Measurements from ENCODE around the gene PPIL4. TPM values are rescaled to one million over a fixed set of nuclear protein-coding genes. Genes with fewer than 3 reads are reported as not detected.

Gene PPIL4
- polyA plus RNA-seq, 2 donors, result 10.1 to 11.3 TPM

- H3K4me1 ChIP-seq (ENCODE audit: control insufficient read depth in 2 of 2, insufficient read depth in 2 of 2, low read length in 1 of 2), result peaks cover 2% of the 10 kb centered on the region in 2 donors
- peak within 1 kb of the TSS; percentile 71 to 94 for H3K4me3 ChIP-seq (ENCODE audit: low read depth in 1 of 2, low read length in 2 of 2)
- H3K27ac ChIP-seq (ENCODE audit: low read depth in 2 of 2, low read length in 1 of 2), result peak within 1 kb of the TSS; percentile 88
- no peaks in the 10 kb centered on the region for H3K36me3 ChIP-seq (ENCODE audit: control insufficient read depth in 2 of 2, insufficient read depth in 2 of 2, low read length in 1 of 2)
- H3K27me3 ChIP-seq (ENCODE audit: control insufficient read depth in 1 of 2, insufficient read depth in 2 of 2, low read length in 2 of 2), result no peaks in the 10 kb centered on the region
- H3K9me3 ChIP-seq (ENCODE audit: control insufficient read depth in 2 of 2, insufficient read depth in 1 of 2, low read depth in 1 of 2, low read length in 1 of 2), result no peaks in the 10 kb centered on the region
- 0 to 1% methylated on average over 41 to 59 of the region's 59 CpGs for WGBS, 2 donors
Measured at GRCh38 chr6:149565527-149566409, 19.9 kb upstream of the PPIL4 start, which contains the start of gene GINM1. Gene GINM1, plus strand, starts transcription at chr6:149566375. Its CDS starts 40 bp downstream, at chr6:149566415.

DNA sequence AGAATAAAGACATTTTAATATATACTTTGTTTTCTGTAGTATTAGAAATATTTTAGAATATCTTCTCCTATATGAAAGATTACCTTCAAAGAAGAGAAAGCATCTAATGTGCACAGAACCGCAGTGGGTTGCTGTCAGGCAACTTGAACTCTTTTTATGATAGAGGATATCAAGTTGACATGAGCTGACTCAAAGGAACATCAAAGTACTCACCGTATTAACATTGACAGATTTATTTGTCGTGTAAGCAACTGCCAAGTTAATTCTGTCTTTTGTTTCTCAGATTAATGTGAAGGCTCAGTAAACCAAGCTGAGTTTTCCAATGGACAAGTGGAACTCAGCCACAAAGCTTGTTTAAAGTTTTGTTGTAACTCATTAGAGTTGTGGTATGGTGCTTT lies 18.1 kb upstream of the PPIL4 start:
- Histone ChIP-seq H3K4me3 (ENCODE audit: low read depth in 1 of 2, low read length in 2 of 2) (no peak overlapping the region), H3K36me3 (ENCODE audit: control insufficient read depth in 2 of 2, insufficient read depth in 2 of 2, low read length in 1 of 2) (no peaks in the 10 kb centered on the region), H3K4me1 (ENCODE audit: control insufficient read depth in 2 of 2, insufficient read depth in 2 of 2, low read length in 1 of 2) (peaks cover 2% of the 10 kb centered on the region in 2 donors), H3K27ac (ENCODE audit: low read depth in 2 of 2, low read length in 1 of 2) (no peak overlapping the region), H3K9me3 (ENCODE audit: control insufficient read depth in 2 of 2, insufficient read depth in 1 of 2, low read depth in 1 of 2, low read length in 1 of 2) (no peaks in the 10 kb centered on the region), H3K27me3 (ENCODE audit: control insufficient read depth in 1 of 2, insufficient read depth in 2 of 2, low read length in 2 of 2) (no peaks in the 10 kb centered on the region)
- WGBS, 2 donors, result 39 to 42% methylated on average over 3 of the region's 3 CpGs

DNA sequence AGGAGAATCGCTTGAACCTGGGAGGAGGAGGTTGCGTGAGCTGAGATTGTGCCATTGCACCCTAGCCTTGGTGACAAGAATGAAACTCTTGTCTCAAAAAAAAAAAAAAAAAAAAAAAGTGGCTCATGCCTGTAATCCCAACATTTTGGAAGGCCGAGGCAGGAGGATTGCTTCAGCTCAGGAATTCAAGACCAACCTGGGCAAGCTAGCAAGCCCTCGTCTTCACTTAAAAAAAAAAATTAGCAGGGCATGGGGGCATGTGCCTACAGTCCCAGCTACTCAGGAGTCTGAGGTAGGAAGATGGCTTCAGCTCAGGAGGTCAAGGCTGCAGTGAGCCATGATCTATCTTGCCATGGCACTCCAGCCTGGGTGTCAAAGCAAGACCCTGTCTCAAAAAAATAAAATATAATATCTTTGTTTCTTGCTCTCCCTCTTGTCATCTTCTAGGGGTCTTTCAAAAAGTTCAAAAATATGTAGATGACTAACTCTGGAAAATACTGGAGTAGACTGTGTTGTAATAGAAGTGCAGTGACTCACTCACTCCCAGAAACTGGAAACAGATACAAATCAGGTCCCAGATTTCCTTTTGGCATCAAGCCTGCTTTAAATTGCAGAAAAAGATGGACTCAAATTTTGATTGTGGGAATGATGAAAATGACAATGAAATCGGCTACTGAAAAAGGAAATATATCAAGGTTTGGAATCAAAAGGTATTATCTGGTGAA lies 17.5 kb upstream of the PPIL4 start:
- Histone ChIP-seq H3K27me3 (ENCODE audit: control insufficient read depth in 1 of 2, insufficient read depth in 2 of 2, low read length in 2 of 2) (no peaks in the 10 kb centered on the region), H3K4me3 (ENCODE audit: low read depth in 1 of 2, low read length in 2 of 2) (no peak overlapping the region), H3K27ac (ENCODE audit: low read depth in 2 of 2, low read length in 1 of 2) (no peak overlapping the region), H3K9me3 (ENCODE audit: control insufficient read depth in 2 of 2, insufficient read depth in 1 of 2, low read depth in 1 of 2, low read length in 1 of 2) (no peaks in the 10 kb centered on the region), H3K4me1 (ENCODE audit: control insufficient read depth in 2 of 2, insufficient read depth in 2 of 2, low read length in 1 of 2) (peaks cover 2% of the 10 kb centered on the region in 2 donors), H3K36me3 (ENCODE audit: control insufficient read depth in 2 of 2, insufficient read depth in 2 of 2, low read length in 1 of 2) (no peaks in the 10 kb centered on the region)
- 81 to 86% methylated on average over 5 of the region's 5 CpGs for WGBS, 2 donors

- WGBS, 2 donors, result 62 to 70% methylated on average over 3 of the region's 3 CpGs
- Histone ChIP-seq H3K27ac (ENCODE audit: low read depth in 2 of 2, low read length in 1 of 2) (no peak overlapping the region), H3K9me3 (ENCODE audit: control insufficient read depth in 2 of 2, insufficient read depth in 1 of 2, low read depth in 1 of 2, low read length in 1 of 2) (no peaks in the 10 kb centered on the region), H3K36me3 (ENCODE audit: control insufficient read depth in 2 of 2, insufficient read depth in 2 of 2, low read length in 1 of 2) (no peaks in the 10 kb centered on the region), H3K27me3 (ENCODE audit: control insufficient read depth in 1 of 2, insufficient read depth in 2 of 2, low read length in 2 of 2) (no peaks in the 10 kb centered on the region), H3K4me1 (ENCODE audit: control insufficient read depth in 2 of 2, insufficient read depth in 2 of 2, low read length in 1 of 2) (no peaks in the 10 kb centered on the region), H3K4me3 (ENCODE audit: low read depth in 1 of 2, low read length in 2 of 2) (no peak overlapping the region)
Measured at GRCh38 chr6:149560736-149561135, 14.9 kb upstream of the PPIL4 start.

- Histone ChIP-seq H3K9me3 (ENCODE audit: control insufficient read depth in 2 of 2, insufficient read depth in 1 of 2, low read depth in 1 of 2, low read length in 1 of 2) (no peaks in the 10 kb centered on the region), H3K27ac (ENCODE audit: low read depth in 2 of 2, low read length in 1 of 2) (no peak overlapping the region), H3K27me3 (ENCODE audit: control insufficient read depth in 1 of 2, insufficient read depth in 2 of 2, low read length in 2 of 2) (no peaks in the 10 kb centered on the region), H3K36me3 (ENCODE audit: control insufficient read depth in 2 of 2, insufficient read depth in 2 of 2, low read length in 1 of 2) (no peaks in the 10 kb centered on the region), H3K4me3 (ENCODE audit: low read depth in 1 of 2, low read length in 2 of 2) (no peak overlapping the region), H3K4me1 (ENCODE audit: control insufficient read depth in 2 of 2, insufficient read depth in 2 of 2, low read length in 1 of 2) (no peaks in the 10 kb centered on the region)
- WGBS, 2 donors, result 58 to 81% methylated on average over 2 of the region's 2 CpGs
Measured at GRCh38 chr6:149559389-149559788, 13.5 kb upstream of the PPIL4 start.

- Histone ChIP-seq H3K9me3 (ENCODE audit: control insufficient read depth in 2 of 2, insufficient read depth in 1 of 2, low read depth in 1 of 2, low read length in 1 of 2) (no peaks in the 10 kb centered on the region), H3K36me3 (ENCODE audit: control insufficient read depth in 2 of 2, insufficient read depth in 2 of 2, low read length in 1 of 2) (no peaks in the 10 kb centered on the region), H3K27me3 (ENCODE audit: control insufficient read depth in 1 of 2, insufficient read depth in 2 of 2, low read length in 2 of 2) (no peaks in the 10 kb centered on the region), H3K27ac (ENCODE audit: low read depth in 2 of 2, low read length in 1 of 2) (no peak overlapping the region), H3K4me3 (ENCODE audit: low read depth in 1 of 2, low read length in 2 of 2) (no peak overlapping the region), H3K4me1 (ENCODE audit: control insufficient read depth in 2 of 2, insufficient read depth in 2 of 2, low read length in 1 of 2) (no peaks in the 10 kb centered on the region)
Measured at GRCh38 chr6:149558029-149558428, 12.2 kb upstream of the PPIL4 start.

- 71 to 83% methylated on average over 5 of the region's 5 CpGs for WGBS, 2 donors
- Histone ChIP-seq H3K9me3 (ENCODE audit: control insufficient read depth in 2 of 2, insufficient read depth in 1 of 2, low read depth in 1 of 2, low read length in 1 of 2) (no peaks in the 10 kb centered on the region), H3K36me3 (ENCODE audit: control insufficient read depth in 2 of 2, insufficient read depth in 2 of 2, low read length in 1 of 2) (no peaks in the 10 kb centered on the region), H3K4me3 (ENCODE audit: low read depth in 1 of 2, low read length in 2 of 2) (no peak overlapping the region), H3K27me3 (ENCODE audit: control insufficient read depth in 1 of 2, insufficient read depth in 2 of 2, low read length in 2 of 2) (no peaks in the 10 kb centered on the region), H3K4me1 (ENCODE audit: control insufficient read depth in 2 of 2, insufficient read depth in 2 of 2, low read length in 1 of 2) (peaks cover 0 to 2% of the 10 kb centered on the region in 2 donors), H3K27ac (ENCODE audit: low read depth in 2 of 2, low read length in 1 of 2) (no peak overlapping the region)
Measured at GRCh38 chr6:149551920-149552319, 6.1 kb upstream of the PPIL4 start.

GRCh38 chr6:149545258-149545753 lies 537 bp downstream of the PPIL4 start:
- Histone ChIP-seq H3K27me3 (ENCODE audit: control insufficient read depth in 1 of 2, insufficient read depth in 2 of 2, low read length in 2 of 2) (no peaks in the 10 kb centered on the region), H3K4me1 (ENCODE audit: control insufficient read depth in 2 of 2, insufficient read depth in 2 of 2, low read length in 1 of 2) (no peaks in the 10 kb centered on the region), H3K36me3 (ENCODE audit: control insufficient read depth in 2 of 2, insufficient read depth in 2 of 2, low read length in 1 of 2) (no peaks in the 10 kb centered on the region), H3K9me3 (ENCODE audit: control insufficient read depth in 2 of 2, insufficient read depth in 1 of 2, low read depth in 1 of 2, low read length in 1 of 2) (no peaks in the 10 kb centered on the region), H3K4me3 (ENCODE audit: low read depth in 1 of 2, low read length in 2 of 2) (peak overlapping the region; percentile 84 to 86), H3K27ac (ENCODE audit: low read depth in 2 of 2, low read length in 1 of 2) (peak overlapping the region; percentile 93 to 98)
- 0% methylated on average over 16 of the region's 16 CpGs for WGBS, 2 donors

DNA sequence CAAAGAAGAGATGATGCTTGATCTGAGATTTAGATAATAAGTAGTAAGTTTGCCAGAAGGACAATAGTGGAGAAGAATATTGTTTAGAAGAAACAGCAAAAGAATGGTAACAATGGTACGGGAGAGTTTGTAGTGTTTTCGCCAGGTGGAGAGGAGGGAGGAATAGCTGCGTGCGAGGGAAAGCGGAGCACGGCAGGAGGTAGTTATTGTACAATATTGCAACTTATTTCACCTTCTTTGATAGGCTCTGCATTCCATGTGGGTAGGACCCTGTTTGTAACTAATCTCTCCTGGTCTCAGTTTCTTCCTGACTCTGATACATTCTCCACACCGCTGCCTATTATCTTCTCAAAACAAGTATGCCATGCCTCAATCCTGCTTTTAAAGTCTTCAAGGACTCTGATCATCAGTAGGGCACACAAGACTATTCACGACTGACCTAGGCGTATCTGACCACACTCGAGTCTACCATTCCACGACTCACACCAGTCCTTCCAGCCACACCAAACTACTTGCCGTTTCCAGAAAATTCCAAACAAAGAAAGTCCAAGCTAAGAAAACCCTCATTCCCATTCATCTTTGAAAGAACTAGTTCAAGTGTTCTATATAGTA lies 1.1 kb downstream of the PPIL4 start:
- Histone ChIP-seq H3K4me3 (ENCODE audit: low read depth in 1 of 2, low read length in 2 of 2) (peak overlapping the region; percentile 84 to 86), H3K36me3 (ENCODE audit: control insufficient read depth in 2 of 2, insufficient read depth in 2 of 2, low read length in 1 of 2) (no peaks in the 10 kb centered on the region), H3K4me1 (ENCODE audit: control insufficient read depth in 2 of 2, insufficient read depth in 2 of 2, low read length in 1 of 2) (no peaks in the 10 kb centered on the region), H3K9me3 (ENCODE audit: control insufficient read depth in 2 of 2, insufficient read depth in 1 of 2, low read depth in 1 of 2, low read length in 1 of 2) (no peaks in the 10 kb centered on the region), H3K27ac (ENCODE audit: low read depth in 2 of 2, low read length in 1 of 2) (no peak overlapping the region), H3K27me3 (ENCODE audit: control insufficient read depth in 1 of 2, insufficient read depth in 2 of 2, low read length in 2 of 2) (no peaks in the 10 kb centered on the region)
- WGBS, 2 donors, result 20 to 26% methylated on average over 12 of the region's 12 CpGs

Measured in esophagus (tissue), 2 donors.